HG03571 (cell line): ENCODE results near the gene CREB3L4.
"Not testable (repeated sequence)": the region's sequence is repeated elsewhere in the genome, so short reads cannot be mapped to it uniquely, and the experiment has no call there.

ENCODE experiments used
- ATAC-seq: cut with Tn5 transposase; IDR thresholded peaks from one replicate; pipeline ENCODE4 v1.9.1; 2021; ENCODE audit not compliant: unreplicated experiment

Gene CREB3L4

GRCh38 chr1:153958111-153958960 is 9.4 kb upstream of the CREB3L4 start, which contains the start of gene CRTC2:
Gene CRTC2, minus strand, starts transcription at chr1:153958612. Its CDS starts 115 bp downstream, at chr1:153958497.
- peak; percentile 75 for ATAC-seq

DNA sequence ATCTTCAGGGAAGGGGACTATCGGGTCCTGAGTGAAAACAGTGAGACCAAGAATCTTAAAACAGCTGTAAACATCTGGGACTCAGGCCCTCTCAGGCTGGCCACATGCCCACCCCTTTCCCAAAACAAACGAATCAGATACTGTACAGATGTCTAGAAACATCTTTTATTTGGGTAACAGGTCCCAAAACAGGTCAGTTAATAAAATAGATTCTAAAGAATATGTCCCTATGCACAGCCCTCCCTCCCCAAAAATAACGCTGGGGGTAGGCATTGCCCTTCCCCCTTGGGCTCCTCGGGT is 8.8 kb upstream of the CREB3L4 start:
- ATAC-seq: peak; percentile 1

GRCh38 chr1:153959454-153959853 is 8.2 kb upstream of the CREB3L4 start:
- ATAC-seq: no peak

- ATAC-seq: no peak
These were observed 7.5 kb upstream of the CREB3L4 start for GRCh38 chr1:153960206-153960605.

- no peak for ATAC-seq
These were observed 6.3 kb upstream of the CREB3L4 start for GRCh38 chr1:153961421-153961820.

- ATAC-seq: no peak
These were observed 5.3 kb upstream of the CREB3L4 start for GRCh38 chr1:153962088-153963029.

DNA sequence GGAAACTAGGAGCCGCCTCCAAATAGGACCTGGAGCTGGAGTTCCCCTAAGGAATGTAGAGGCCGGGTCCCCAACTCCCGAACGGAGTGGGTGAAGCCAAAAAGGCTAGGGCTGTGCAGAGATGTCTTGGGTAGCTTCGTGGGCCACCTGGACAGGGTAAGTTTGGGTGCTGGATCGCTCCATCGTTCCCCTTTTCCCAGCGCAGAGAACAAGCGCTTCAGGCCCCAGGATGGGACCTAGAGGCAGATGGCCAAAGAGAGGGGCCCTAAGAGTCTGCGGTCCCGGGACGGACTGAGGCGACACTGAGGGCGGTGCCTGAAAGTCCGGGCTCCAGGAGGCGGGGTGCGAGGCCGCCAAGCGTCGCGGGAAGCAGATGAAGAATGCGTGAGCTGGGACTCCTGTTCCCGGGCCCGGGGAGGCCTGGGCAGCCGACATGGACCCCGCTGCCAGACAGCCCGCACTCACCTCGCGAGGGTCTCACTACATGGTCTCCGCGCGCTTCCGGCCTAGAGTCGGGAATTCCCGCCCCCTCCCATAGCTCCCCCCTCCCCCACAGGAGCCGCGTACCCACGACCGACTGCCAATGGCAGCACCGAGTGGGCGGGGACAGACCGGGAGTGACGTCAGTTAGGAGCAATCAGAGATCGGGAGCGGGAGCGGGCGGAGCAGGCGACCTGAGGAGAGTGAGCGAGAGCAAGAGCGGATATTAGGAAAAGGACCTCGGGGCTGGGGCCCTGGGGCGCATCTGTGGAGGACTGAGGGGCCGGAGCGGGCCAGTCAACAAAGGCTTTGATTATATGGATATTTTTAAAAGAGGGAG is 4.5 kb upstream of the CREB3L4 start, which contains the start of gene SLC39A1:
Gene SLC39A1 (minus strand): TSS at position 508 of the 820 bp plus-strand sequence. CDS start 822 bp downstream, outside the sequence.
- peak; percentile 35 for ATAC-seq

GRCh38 chr1:153963850-153964331 is 3.8 kb upstream of the CREB3L4 start:
- peak; percentile 2 for ATAC-seq

DNA sequence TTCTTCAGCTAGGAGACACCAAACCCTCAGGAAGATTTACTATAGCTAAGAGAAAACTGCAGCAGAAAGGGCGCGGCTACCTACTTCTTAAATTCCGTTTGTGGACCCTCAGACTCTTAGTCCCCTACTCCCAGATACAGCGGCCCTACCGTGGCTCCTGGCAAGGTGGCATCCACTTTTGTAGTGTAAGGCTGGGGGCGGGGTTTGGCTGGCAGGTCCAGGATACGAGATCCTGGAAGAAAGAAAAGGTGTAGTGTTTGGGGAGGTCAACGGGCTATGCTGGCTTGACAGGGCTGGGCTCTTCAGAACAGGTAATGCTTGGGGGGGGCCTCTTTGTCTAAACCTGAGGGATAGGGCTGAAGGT is 280 bp downstream of the CREB3L4 start:
- no peak for ATAC-seq

GRCh38 chr1:153968408-153968807 is 706 bp downstream of the CREB3L4 start:
- ATAC-seq: no peak

GRCh38 chr1:153968972-153969371 is 1.3 kb downstream of the CREB3L4 start:
- no peak for ATAC-seq

DNA sequence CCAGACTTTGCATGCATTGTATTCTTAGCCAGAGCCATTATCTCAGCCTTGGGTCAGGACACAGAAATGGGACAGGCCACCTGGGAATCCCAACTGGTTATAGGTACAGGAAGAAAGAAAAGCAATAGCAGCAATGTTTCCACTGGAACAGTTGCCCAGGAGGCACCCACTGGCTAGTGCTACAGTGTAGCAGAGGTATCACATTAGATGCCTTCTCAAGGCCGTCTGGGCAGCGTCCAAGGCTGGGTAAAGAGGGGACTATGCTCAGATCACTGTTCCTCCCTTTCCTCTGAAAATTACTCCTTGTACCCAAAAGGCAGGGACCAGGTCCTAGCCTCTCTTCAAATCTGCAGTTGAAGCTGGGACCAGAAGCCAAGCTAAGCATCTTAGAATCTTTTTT is 2.6 kb downstream of the CREB3L4 start:
- no peak for ATAC-seq

- ATAC-seq: no peak
These were observed 5.4 kb downstream of the CREB3L4 start for GRCh38 chr1:153973071-153973470.

GRCh38 chr1:153973525-153973924 is 5.8 kb downstream of the CREB3L4 start:
- no peak for ATAC-seq

GRCh38 chr1:153976819-153977249 is 9.1 kb downstream of the CREB3L4 start:
- ATAC-seq: no peak

DNA sequence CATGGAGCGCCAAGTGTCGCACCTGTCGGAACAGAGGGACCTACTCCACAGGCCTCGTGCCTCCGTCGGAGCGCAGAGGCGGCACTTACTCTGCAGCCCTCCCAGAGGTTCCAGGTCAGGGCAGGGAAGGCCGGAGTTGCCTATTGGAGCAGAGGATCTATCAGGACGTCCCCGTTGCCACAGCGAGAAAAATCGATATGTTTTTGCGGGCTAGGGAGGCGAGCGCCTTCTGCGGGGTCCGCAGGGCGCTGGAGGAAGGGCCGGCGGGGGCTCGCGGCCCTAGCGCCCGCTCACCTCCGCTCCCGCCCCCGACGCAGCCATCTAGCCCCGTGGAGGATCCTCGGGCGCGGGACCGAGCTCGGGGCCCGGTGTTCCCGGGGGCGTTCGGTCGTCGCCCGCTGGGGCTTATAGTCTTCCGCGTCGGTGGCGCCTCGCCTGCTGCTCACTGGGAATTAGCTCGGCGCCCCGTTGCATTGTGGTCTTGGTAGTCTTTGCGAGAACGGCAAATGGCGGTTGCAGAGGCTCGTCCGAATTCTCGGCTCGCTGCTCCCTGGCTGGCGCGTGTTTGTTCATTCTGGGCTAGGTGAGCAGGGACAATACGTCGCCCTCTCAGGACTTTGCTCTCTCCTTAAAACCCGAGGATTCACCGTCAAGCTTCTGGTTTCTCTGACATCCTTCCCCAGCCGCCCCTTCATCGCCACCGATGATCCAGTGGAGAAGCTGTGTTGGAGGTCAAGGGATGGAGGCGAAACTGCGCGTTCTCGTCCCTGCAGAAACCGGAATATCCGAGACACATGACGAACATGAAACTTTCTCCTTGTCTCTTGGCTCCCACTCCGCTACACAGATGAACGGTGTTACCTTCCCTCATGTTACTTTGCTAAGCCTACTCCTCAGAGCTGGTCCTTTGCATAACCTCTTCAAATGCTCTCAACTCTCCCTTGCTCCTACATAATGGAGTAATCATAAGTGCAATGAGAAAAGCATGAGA is 9.8 kb downstream of the CREB3L4 start, which contains the start of gene JTB:
Gene JTB (minus strand): TSS at position 425 of the 991 bp plus-strand sequence. CDS start 422 bp downstream, at position 3.
- ATAC-seq: peak; percentile 73

DNA sequence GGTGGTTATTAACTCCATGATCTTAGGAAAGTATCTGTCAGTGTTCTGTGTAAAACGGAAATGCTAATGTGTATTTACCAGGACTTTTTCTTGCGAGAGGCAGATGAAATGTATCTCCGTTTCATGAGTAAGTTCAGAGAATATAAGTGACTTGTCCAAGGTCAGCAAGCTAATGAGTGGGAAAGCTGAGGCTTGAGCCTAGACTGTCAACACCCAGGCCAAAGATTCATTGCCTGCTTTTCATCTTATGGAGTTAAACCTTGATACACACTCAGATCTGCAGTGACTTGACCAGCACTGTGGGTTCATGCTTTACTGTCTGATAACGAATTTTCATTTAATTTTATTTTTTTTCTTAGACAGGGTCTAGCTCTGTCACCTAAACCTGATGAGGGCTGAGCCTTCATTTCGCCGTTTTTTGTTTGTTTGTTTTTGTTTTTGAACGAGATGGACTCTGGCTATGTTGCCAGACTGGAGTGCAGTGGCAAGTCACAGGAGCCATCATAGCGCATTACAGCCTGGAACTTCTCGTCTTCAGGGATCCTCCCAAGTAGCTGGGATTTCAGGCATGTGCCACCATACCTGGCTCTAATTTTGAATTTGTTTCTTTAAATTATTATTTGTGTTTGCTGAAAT is 10.7 kb downstream of the CREB3L4 start:
- ATAC-seq: no peak

DNA sequence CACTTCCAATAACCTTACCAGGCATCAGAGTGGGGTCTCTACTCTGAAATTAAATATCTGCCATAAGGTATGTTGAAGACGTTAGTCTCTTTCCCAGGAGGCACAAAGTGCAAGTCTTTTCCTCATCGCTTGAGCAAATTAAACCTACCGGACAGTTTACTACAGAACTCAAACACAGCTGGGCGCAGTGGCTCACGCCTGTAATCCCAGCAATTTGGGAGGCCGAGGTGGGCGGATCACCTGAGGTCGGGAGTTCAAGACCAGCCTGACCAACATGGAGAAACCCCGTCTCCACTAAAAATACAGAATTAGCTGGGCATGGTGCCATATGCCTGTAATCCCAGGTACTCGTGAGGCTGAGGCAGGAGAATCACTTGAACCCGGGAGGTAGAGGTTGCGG is 11.4 kb downstream of the CREB3L4 start:
- ATAC-seq: not testable (repeated sequence)

- not testable (repeated sequence) for ATAC-seq
These were observed 14.0 kb downstream of the CREB3L4 start for GRCh38 chr1:153981735-153982134.
